Ecto neural progenitor cell (in vitro differentiated cells): ENCODE results near the gene INPP5K.

Experiments
- DNase-seq: peaks from one replicate; pipeline ENCODE4 v3.0.0-alpha.2; 2018; ENCODE audit warnings: low spot score

Gene INPP5K

DNA sequence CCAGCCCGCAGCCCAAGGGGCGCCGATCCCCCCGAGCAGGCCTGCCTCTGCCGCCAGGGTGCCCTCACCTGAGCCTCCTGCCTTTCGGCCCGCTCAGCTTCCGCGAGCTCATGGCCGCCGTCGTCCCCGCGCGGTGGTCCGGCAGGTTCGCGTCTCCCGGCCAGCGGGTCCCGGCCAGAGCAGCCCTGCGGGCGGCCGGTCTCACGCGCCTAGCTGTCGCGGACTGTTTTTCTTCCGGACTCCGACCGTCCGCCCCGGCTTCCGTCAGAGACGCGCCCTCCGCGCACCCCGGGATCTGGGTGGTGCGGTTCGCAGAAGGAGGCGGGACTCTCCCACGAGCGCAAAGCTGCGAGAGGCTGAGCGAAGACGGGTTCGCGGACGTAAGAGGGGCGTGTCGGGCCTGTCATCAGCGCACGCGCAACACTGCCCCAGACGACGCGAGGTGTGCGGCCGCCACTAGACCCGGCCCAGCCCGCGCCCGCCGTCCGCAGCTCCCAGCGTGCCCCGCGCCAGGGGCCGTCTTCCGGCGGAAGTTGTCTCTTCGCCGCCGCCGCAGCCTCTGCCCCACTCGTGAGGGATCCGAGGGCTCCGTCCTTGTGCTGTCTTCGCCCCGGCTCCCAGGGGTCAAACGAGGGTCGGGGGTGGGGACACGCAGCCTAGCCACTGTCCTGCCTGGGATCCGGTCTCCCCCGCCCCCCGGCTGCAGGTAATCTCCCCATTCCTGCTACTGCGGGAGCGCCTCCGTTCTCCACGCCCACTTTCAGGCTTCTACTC, at the start of gene INPP5K:
Gene INPP5K (minus strand): TSS at position 225 of the 774 bp plus-strand sequence. CDS start 113 bp downstream, at position 112.
- DNase-seq = peak; percentile 99

DNA sequence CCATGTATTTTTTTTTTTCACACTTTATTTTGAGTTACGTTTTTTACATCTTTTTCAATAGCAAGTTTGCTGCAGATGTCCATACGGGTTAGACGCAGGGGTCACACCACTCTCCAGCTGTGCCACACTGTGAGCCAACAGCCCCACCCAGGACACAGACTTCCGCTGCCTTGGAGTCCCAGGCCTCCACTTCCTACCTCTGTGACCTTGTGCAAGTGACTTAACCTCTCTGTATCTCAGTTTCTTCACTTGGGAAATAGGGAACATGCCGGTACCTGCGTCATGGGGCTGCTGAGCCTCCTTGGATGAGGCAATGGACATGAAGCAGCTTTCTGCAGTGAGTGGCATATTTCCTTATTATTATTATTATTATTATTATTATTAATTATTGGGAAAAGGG, 49.5 kb upstream of the INPP5K start:
- DNase-seq = no peak

- DNase-seq = no peak
These were observed 47.6 kb upstream of the INPP5K start for GRCh38 chr17:1563786-1564613.

DNA sequence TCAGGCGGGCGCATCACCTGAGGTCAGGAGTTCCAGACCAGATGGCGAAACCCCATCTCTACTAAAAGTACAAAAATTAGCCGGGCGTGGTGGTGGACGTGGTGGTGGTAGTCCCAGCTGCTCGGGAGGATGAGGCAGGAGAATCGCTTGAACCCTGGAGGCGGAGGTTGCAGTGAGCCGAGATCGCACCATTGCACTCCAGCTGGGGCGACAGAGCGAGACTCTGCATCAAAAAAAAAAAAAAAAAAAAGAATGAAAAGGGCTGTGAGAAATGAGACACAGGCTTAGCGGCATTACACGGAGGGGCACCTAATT, 47.0 kb upstream of the INPP5K start:
- DNase-seq = peak; percentile 46

DNA sequence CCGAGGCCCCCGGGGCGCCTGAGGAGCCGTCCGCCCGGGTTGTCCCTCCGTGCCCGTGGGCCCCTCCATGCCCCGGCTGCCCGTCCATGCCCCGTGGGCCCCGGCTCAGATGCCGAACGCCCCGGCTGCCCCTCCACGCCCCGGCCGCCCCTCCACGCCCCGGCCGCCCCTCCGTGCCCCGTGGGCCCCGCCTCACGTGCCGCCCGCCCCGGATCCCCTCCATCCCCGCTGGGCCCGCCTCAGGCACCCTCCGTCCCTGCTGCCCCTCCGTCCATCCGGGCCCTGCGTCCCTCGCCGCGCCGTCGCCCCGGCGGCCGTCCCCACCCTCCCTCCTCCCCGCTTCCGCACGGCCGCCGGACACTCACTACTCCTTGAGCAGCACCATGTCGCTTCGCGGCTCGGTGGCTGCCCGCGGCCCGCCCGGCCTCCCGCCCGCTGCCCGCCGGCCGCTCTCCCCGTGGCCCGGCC, 45.8 kb upstream of the INPP5K start:
- DNase-seq = no peak

GRCh38 chr17:1561420-1562175, 45.2 kb upstream of the INPP5K start:
- DNase-seq = peak; percentile 76

DNA sequence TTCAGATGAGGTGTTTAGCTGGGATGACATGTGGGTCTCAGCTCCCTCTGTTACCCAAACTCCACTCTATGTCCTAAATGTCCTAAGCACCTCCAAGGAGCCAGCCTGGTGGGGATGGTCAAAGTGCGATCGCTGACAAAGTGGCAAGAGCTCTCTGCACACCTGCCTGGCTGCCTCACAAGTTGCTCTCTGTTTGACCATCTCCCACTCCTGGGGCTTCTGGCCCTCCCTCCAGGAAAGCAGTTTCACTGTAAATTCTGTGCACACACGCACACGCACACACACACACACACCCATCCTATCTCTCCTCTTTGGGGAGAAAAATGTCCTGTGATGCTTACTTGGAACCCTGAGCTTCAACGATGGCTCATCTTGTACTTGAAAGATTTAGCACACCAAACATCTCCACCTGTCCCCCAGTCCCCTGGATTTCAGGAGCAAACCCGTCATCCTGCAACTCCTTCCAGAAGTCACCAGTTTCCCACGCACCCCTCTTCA, 44.5 kb upstream of the INPP5K start:
- DNase-seq = no peak

DNA sequence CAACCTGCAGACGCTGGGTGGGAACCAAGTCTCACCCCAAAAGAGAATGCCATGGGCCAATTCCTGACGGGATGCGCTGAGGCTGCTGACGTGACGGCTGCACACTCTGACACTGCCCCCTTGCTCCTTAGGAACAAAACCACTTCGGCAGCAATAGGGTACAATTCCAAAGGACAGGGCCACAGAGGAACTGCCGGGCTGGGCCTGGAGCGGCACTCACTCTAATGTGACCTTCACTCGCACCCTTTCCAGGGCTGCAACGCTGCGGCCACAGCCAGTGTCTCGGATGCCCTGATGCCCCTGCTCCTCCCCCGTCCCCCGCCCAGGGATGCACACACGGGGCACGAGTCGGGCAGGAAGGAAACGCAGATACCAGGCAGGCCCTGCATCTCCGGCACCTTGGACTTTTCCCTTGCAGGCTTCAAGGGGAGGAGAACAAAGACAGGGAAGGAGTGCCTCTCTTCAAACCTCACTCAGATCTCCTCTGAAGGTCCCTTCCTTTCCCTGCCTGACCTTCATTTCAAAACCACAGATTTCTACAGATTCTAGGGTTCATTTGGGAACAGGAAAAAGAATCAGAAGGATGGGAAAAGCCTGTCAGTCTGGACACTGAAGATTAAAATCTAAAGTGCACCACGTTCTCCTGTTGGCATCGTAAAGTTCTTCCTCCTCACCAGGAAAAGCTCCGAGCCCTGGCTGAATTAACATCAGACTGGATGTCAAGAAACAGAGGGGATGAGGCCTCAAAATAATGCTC, 43.9 kb upstream of the INPP5K start:
- no peak for DNase-seq

- DNase-seq = no peak
These were observed 42.9 kb upstream of the INPP5K start for GRCh38 chr17:1559047-1560043.

GRCh38 chr17:1558401-1558800, 42.0 kb upstream of the INPP5K start:
- no peak for DNase-seq

DNA sequence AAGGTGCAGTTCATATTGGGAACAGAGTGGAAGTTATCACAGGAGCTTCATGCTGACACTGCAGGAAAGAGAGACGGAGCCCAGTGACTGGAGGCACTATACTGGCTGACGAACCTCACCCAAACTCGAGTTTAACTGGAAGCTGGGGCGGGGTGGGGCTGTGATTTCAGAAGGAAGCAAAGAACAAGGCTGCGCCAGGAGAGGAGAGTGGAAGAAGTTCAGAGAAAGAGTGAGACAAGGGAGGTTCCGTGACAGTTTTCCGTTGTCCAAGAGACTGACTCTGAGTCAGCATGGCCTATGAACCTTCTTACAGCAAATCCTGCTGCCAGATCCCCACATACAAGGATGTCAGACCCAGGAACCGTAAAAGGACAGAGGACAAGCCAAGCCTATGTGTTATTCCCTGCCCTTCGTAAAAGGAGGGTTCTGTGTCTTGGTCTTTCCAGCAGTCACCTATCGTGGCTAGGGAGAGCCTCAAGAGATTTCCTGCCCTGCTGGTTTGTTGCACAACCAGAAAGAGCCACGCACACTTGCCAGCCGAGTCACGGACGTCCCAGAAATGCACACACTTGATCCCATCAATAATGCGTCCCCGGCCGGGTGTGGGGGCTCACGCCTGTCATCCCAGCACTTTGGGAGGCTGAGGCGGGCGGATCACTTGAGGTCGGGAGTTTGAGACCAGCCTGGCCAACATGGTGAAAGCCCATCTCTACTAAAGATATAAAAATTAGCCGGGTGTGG, 41.1 kb upstream of the INPP5K start:
- DNase-seq = no peak

DNA sequence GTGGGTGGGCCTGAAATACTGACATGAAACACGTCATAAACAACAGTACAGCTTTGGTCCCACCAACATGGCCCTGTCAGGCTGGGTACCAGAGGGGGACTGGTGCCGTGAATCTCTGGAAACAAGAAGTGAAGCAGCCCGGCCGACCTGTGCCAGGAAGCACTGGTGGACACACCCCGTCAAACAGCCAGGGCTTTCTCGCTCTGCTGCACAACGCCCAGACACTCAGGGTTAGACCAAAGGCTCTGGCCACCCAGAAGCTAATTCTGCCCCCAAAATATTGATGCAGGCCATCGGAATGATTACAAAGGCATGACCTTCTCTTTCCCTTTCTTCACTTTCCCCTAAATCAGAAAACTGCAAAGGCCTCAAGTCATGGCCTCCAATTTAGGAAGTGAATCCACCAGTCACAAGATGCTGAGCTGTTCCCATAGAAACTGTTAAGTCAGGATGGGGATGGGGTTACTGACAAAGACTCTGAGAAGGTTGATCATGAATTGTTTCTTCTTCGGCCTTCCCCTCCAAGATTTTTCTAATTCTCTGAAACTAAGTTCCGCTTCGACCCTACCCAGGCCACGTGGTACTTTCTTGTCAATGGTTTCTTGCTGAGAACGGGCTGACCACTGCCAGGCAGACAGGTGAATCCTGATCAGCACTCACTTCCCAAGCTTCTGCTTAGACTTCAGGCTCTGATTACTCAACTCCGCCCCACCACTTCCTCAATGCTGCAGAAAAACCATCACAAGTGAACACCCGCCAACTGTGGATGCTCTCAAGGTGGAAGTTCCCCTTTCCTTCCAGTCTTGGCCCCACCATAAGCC, 39.4 kb upstream of the INPP5K start:
- no peak for DNase-seq

- no peak for DNase-seq
These were observed 38.5 kb upstream of the INPP5K start for GRCh38 chr17:1554751-1555540.

DNA sequence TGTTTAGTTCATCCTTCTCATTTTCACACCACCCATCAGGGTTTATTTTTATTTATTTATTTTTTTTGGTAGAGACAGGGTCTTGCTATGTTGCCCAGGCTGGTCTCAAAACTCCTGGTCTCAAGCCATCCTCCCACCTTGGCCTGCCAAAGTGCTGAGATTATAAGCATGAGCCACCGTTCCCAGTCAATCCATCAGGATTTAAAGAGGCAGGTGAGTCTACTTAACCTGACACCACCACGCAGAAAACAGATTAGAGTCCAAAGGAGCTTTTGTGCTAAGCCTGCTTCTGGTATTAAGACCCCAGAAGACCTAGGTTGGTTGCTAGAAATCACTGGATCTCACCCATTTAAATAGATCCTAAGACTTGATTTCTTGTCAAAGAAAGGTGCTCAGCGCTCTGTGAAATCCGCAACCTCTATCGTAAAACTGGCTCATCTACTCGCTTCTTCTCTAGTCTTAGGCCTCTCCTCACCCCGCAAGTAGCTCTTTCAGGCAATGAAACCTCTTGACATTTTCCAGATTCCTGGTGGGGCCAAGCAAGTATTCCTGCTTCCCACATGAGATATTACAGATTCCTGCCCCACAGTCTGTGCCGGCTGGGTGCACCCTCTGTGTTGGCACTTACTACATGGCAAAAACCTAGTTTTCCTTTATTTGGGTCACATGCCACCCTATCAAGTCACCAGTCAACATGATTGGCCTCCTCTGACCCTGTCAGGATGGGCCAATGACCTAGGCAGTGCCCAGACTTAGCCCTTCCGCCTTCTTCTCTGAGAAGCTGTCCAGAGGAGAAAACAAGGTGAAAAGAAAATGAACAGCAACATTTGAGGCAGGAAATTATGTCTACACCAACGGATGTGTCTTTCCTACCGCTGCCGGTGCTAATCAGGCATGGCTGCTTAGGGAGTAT, 37.2 kb upstream of the INPP5K start:
- no peak for DNase-seq

DNA sequence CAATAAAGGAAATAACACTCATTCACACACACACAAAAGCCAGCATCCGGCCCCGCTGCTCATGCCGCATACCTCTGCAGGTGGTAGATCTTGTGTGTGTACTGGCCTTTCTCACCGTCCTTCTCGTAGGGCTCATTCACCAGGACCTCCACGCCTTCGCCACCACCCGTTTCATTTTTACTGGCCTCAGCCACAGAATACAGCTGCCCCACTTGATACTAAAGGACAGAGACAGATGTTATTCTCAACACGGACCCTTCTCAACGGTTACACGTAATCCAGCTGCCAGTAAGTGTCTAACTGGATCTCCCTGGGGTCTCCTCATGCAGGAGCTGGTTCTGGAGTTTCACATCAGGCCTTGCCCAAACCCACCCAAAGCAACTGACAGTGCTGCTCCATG, 36.5 kb upstream of the INPP5K start:
- no peak for DNase-seq

- DNase-seq = no peak
These were observed 35.3 kb upstream of the INPP5K start for GRCh38 chr17:1551741-1552140.

- no peak for DNase-seq
These were observed 31.6 kb upstream of the INPP5K start for GRCh38 chr17:1548032-1548431.
